ENCODE measurements around the gene MAF.

DNA sequence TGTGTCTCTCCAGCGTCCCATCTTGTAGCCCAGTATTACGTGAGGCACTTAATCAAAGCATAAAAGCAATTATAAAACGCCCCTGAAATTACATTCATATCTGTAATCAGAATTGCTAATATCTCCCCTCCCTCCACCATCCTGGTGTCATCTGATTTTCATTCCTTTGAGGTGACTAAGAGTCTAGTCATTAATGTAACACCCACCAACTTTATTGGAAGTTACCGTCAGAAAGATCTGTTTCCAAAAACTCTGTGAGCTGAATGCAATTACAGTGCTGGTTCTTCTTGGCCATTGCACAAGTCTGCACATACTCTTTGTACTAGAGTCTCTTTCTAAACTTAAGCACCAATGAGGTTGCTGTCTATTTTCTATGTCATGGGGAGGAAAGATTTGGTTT is 12.5 kb upstream of the MAF start:
- TF ChIP-seq ISL2 (CRISPR knock-in tag; IDR thresholded peaks at IDR 0.05) (no peak), JUND (CRISPR knock-in tag; IDR thresholded peaks at IDR 0.05) (no peak), CTCF (CRISPR knock-in tag; IDR thresholded peaks at IDR 0.05) (no peak), SMAD3 (CRISPR knock-in tag; IDR thresholded peaks at IDR 0.05) (no peak), NR3C1 (CRISPR knock-in tag; IDR thresholded peaks at IDR 0.05) (no peak), TCF7L2 (IDR thresholded peaks at IDR 0.05; ENCODE audit: low read depth, low read length) (no peak), EP300 (IDR thresholded peaks at IDR 0.05; ENCODE audit: low read depth in 2 of 2, low read length in 2 of 2) (no peak), EP300 (CRISPR knock-in tag; IDR thresholded peaks at IDR 0.05; ENCODE audit: borderline replicate concordance) (no peak)
